Measurements from ENCODE around the gene F3.

The F3 gene

GRCh38 chr1:94542088-94542870 lies 720 bp upstream of the F3 start:
- no peak for TF ChIP-seq CTCF (conservative IDR thresholded peaks at IDR 0.05; ENCODE audit: low read depth, low read length)
- H3K4me3 ChIP-seq (ENCODE audit: low read length), result peak overlapping the region; percentile 69
- no peak for DNase-seq (ENCODE audit: low read depth)

GRCh38 chr1:94540440-94541245 lies 916 bp downstream of the F3 start:
- TF ChIP-seq CTCF (conservative IDR thresholded peaks at IDR 0.05; ENCODE audit: low read depth, low read length), result no peak

GRCh38 chr1:94539496-94539895 lies 2.1 kb downstream of the F3 start:
- TF ChIP-seq CTCF (conservative IDR thresholded peaks at IDR 0.05; ENCODE audit: low read depth, low read length), result no peak
- no peak for DNase-seq (ENCODE audit: low read depth)
- peak overlapping the region; percentile 83 for H3K4me3 ChIP-seq (ENCODE audit: low read length)

More at GRCh38 chr1:94540440-94541245, 916 bp downstream of the F3 start:
- H3K4me3 ChIP-seq (ENCODE audit: low read length), result peak overlapping the region; percentile 83
- DNase-seq (ENCODE audit: low read depth), result no peak

- peak; percentile 45 for TF ChIP-seq CTCF (conservative IDR thresholded peaks at IDR 0.05; ENCODE audit: low read depth, low read length)
- DNase-seq (ENCODE audit: low read depth), result no peak
- H3K4me3 ChIP-seq (ENCODE audit: low read length), result peak overlapping the region; percentile 83
Measured at GRCh38 chr1:94538243-94538827, 3.2 kb downstream of the F3 start.

GRCh38 chr1:94537254-94537653 lies 4.3 kb downstream of the F3 start:
- no peak for DNase-seq (ENCODE audit: low read depth)
- no peak for TF ChIP-seq CTCF (conservative IDR thresholded peaks at IDR 0.05; ENCODE audit: low read depth, low read length)
- peak overlapping the region; percentile 83 for H3K4me3 ChIP-seq (ENCODE audit: low read length)

- no peak for TF ChIP-seq CTCF (conservative IDR thresholded peaks at IDR 0.05; ENCODE audit: low read depth, low read length)
- DNase-seq (ENCODE audit: low read depth), result no peak
- H3K4me3 ChIP-seq (ENCODE audit: low read length), result peak overlapping the region; percentile 83
Measured at GRCh38 chr1:94535879-94536278, 5.7 kb downstream of the F3 start.
